Psoas muscle (tissue), 8 donors: Measurements from ENCODE around the gene TNF. TPM values are rescaled to one million over a fixed set of nuclear protein-coding genes. Genes with fewer than 3 reads are reported as not detected.

Experiments used
- ATAC-seq, 4 donors: fragments of 200-7000 bp; cut with Tn5 transposase; one replicate each; pipeline ENCODE4 v1.9.1; 2020; ENCODE audit warnings: moderate library complexity in 3 of 4, mild to moderate bottlenecking in 2 of 4
- DNase-seq, 2 donors: peaks; one replicate each; pipeline ENCODE4 v3.0.0-alpha.2; 2020
- H3K27ac ChIP-seq: fragments of 200-600 bp; one replicate; pipeline ENCODE4 v1.8.0; 2022
- H3K27me3 ChIP-seq, 3 donors: fragments of 200-600 bp in 1 of 3; one replicate each; pipeline versions ENCODE4 v1.6.1 to v1.8.0; 2013 to 2022; ENCODE audit warnings: low read length in 2 of 3, mild to moderate bottlenecking in 2 of 3, moderate library complexity in 1 of 3; ENCODE audit not compliant: insufficient read depth in 3 of 3
- H3K36me3 ChIP-seq, 2 donors: fragments of 200-600 bp in 1 of 2; one replicate each; pipeline versions ENCODE4 v1.6.1 to v1.8.0; 2013 to 2022; ENCODE audit warnings: low read depth in 1 of 2, mild to moderate bottlenecking in 1 of 2, moderate library complexity in 1 of 2; ENCODE audit not compliant: insufficient read depth in 1 of 2
- H3K4me1 ChIP-seq: fragments of 200-600 bp; one replicate; pipeline ENCODE4 v1.8.0; 2022
- H3K4me3 ChIP-seq: fragments of 200-600 bp; one replicate; pipeline ENCODE4 v1.8.0; 2022; ENCODE audit warnings: mild to moderate bottlenecking
- H3K9me3 ChIP-seq: fragments of 200-600 bp; one replicate; pipeline ENCODE4 v1.8.0; 2022
- CTCF ChIP-seq: fragments of 200-600 bp; IDR thresholded peaks from one replicate; pipeline ENCODE4 v1.8.0; 2022; ENCODE audit warnings: antibody characterized with exemption
- WGBS, 3 donors: extraction: QIAGEN DNeasy Blood & Tissue Kit; methylation state at CpG; one replicate each; pipeline versions ENCODE4 v1.1.6 to v1.1.7; 2013; 5-methylcytosine and 5-hydroxymethylcytosine counted together
- intact Hi-C, 2 donors: fragments of 100-400 bp; cut with DNase I; formaldehyde crosslinking; loops; one replicate each; pipeline versions ENCODE4 v1.11.0 to v1.14.2; 2022
- polyA plus RNA-seq, 3 donors: library from polyadenylated mRNA; stranded (reverse); fragments of 200-250 nt; gene quantifications; one replicate each; pipeline ENCODE4 v1.2.3, GENCODE V29; 2013
- total RNA-seq, 4 donors: library from RNA; stranded (reverse); fragmentation: NEBNext Ultra II Directional in 2 of 4; extraction: Animal tissue kit (Norgen Biotek cat#: 25700) in 2 of 4; gene quantifications; one replicate each; pipeline versions ENCODE4 v1.2.1 to v1.2.4, GENCODE V29; 2021 to 2023
- donor health status: healthy with polysubstance abuse.
- donor health status: DM: no; HTN: no; CAD: no; lungs with moderate emphysema.
- donor health status: Bipolar disorder and iron deficiency.
- donor health status: healthy.
- donor health status: DM: yes; HTN: yes; CAD: no.
- donor health status: DM: no; HTN: no; CAD: no.
- donor health status: DM: no; HTN: no; CAD: no.
- donor health status: DM: yes; HTN: yes; CAD: no.

Gene TNF
- total and polyA plus RNA-seq, 7 donors = 0.09 to 0.81 (median 0.34) TPM; not detected in 2

GRCh38 chr6:31620586-31621319, 45.4 kb downstream of the TNF start, which contains the start of gene PRRC2A:
TSS of gene PRRC2A (plus strand) at chr6:31620715. CDS start at chr6:31622790, 2,075 bp downstream.
- DNase-seq (no peak), ATAC-seq (peak; percentile 58 to 71 (median 64))
- peaks cover 16% of the 10 kb centered on the region for H3K4me1 ChIP-seq
- H3K4me3 ChIP-seq = peak within 1 kb of the TSS; percentile 88
- 0 to 2% (median 1%) methylated on average over 30 to 67 of the region's 67 CpGs for WGBS, 3 donors
- peaks cover 14 to 39% of the 10 kb centered on the region in 2 donors for H3K36me3 ChIP-seq
- H3K27me3 ChIP-seq = no peaks in the 10 kb centered on the region
- H3K9me3 ChIP-seq = no peaks in the 10 kb centered on the region
- no peak for TF ChIP-seq CTCF
- intact Hi-C loops = loop anchor here in 1 of 2 donors (2.0 kb wide), 1 partner anchor 32 kb away; the partner anchor contains the start of gene BAG6
- peak within 1 kb of the TSS; percentile 96 for H3K27ac ChIP-seq

DNA sequence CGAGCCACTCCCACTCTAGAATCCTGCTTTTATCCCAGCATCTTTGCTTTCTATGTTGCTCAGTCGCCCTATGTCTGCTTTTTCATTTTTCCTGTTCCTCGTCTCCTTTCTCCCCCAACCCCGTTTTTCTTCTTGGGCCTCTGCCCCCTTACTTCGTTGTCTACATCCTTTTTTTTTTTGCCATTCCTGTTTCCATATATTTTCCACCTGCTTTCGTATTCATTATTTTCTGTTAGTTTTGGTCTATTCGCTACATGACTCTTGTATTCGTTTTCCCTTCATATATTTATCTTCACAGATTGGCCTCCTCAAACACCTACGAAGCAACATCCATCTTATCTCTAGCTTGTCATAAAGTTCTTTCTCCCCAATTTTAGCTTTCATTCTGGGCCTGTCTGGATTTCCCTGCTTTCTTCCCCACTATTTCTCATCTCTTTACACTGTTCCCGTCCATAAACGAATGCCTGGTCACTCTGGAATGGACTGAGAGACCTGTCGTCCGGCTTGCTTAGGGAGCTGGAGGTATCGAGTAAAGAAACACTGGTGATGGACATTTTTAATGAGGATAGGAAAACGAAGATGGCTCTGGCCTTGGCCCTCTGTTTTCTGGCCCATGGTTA, 46.1 kb downstream of the TNF start:
- DNase-seq (no peak), ATAC-seq (no peak)
- no peaks in the 10 kb centered on the region for H3K9me3 ChIP-seq
- H3K27me3 ChIP-seq = no peaks in the 10 kb centered on the region
- 13 to 17% (median 16%) methylated on average over 15 of the region's 15 CpGs for WGBS, 3 donors
- intact Hi-C loops = loop anchor here in 1 of 2 donors (2.0 kb wide), 1 partner anchor 31 kb away; the partner anchor contains the start of gene BAG6
- H3K36me3 ChIP-seq = peaks cover 15 to 46% of the 10 kb centered on the region in 2 donors
- H3K4me1 ChIP-seq = peaks cover 16% of the 10 kb centered on the region
- no peak for TF ChIP-seq CTCF
- peak overlapping the region; percentile 96 for H3K27ac ChIP-seq
- peak overlapping the region; percentile 88 for H3K4me3 ChIP-seq

DNA sequence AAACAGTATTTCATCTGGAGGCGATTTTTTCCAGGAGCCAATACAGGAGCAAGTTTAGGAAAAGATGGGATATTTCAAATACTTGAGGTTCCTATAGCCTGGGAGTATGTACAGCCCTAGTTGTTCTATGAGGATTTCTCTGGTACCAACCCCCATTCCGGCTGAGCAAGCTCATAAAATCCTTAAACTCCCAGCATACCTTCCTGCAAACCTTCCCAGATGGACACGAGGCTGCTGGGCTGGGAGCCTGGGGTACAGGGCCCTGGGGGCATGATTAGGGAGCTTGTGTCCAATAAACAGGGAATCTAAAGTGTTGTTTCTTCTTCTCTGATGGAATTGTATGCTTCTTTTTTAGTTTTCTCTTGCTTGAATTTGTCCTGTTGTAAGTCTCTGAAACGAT, 46.6 kb downstream of the TNF start:
- 23 to 33% (median 30%) methylated on average over 4 of the region's 4 CpGs for WGBS, 3 donors
- Histone ChIP-seq H3K4me1 (peaks cover 16% of the 10 kb centered on the region), H3K9me3 (no peaks in the 10 kb centered on the region), H3K27ac (peak overlapping the region; percentile 96), H3K27me3 (no peaks in the 10 kb centered on the region), H3K4me3 (peak overlapping the region; percentile 88), H3K36me3 (peaks cover 15 to 51% of the 10 kb centered on the region in 2 donors)
- no peak for TF ChIP-seq CTCF
- ATAC-seq (no peak), DNase-seq (no peak)
- intact Hi-C loops = loop anchor here (2.0 kb wide), 2 partner anchors 29 to 31 kb away; partner anchors contain the start of gene BAG6 (in 1 of the 2)

- ATAC-seq = no peak
- DNase-seq = no peak
- WGBS, 3 donors = 58 to 69% (median 59%) methylated on average over 10 of the region's 10 CpGs
- Histone ChIP-seq H3K4me1 (peaks cover 16% of the 10 kb centered on the region), H3K9me3 (no peaks in the 10 kb centered on the region), H3K36me3 (peaks cover 18 to 58% of the 10 kb centered on the region in 2 donors), H3K27ac (no peak overlapping the region), H3K4me3 (no peak overlapping the region), H3K27me3 (no peaks in the 10 kb centered on the region)
- intact Hi-C loops = loop anchor here in 1 of 2 donors (2.0 kb wide), 1 partner anchor 28 kb away; no protein-coding TSS in a partner anchor
- TF ChIP-seq CTCF = no peak
Observed at GRCh38 chr6:31622684-31623091, 47.3 kb downstream of the TNF start.
